ENCODE results near the gene PRPF6. TPM values are rescaled to one million over a fixed set of nuclear protein-coding genes. Genes with fewer than 3 reads are reported as not detected.
A peak's percentile ranks its signal among the peaks of the same experiment; 100 is the strongest.

The PRPF6 gene
- total and polyA plus RNA-seq, 2 of the 13 experiments (the other 11 are each of a cell fraction or from before 2014, with no cell fraction given): 63.7 to 101 TPM

DNA sequence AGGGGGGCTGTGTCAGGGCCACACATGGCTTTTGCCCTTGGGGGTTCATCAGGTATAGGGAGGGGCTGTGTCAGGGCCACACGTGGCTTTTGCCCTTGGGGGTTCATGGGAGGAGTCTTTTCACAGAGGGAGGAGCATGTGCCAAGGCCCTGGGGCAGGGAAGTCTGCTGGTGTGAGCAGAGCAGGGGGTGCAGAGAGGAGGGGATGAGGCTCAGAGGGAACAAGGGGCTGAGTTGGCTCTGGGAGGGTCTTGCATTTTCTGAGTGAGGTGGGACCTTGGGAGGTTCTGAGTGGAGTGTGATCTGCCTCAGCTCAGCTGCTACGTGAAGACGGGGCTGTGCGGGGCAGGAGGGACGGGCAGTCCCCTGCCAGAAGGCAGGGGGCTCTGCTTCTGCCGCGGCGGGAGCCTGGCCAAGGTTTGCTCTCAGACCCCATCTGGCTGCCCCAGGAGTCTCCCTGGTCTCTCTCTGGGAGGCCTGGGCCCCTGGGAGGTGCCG is 74.5 kb downstream of the PRPF6 start (continued):
- TF ChIP-seq ZNF7 (CRISPR knock-in tag; IDR thresholded peaks at IDR 0.05) (no peak), ZNF232 (CRISPR knock-in tag; IDR thresholded peaks at IDR 0.05; ENCODE audit: borderline replicate concordance) (no peak), TMF1 (CRISPR knock-in tag; IDR thresholded peaks at IDR 0.05; ENCODE audit: low read depth) (0 out of 2 replicates have a peak, but pooled peaks have one; percentile 62), RELA (CRISPR knock-in tag; IDR thresholded peaks at IDR 0.05) (no peak), RCOR2 (CRISPR knock-in tag; IDR thresholded peaks at IDR 0.05) (peak; percentile 88), U2AF1 (optimal IDR thresholded peaks at IDR 0.05; ENCODE audit: low read depth, low read length) (peak; percentile 28), ZNF674 (CRISPR knock-in tag; IDR thresholded peaks at IDR 0.05; ENCODE audit: low read depth) (no peak; the same call in 1 of the 2 replicates), ZNF143 (CRISPR knock-in tag; IDR thresholded peaks at IDR 0.05) (0 out of 2 replicates have a peak, but pooled peaks have one; percentile 34), ZMYM3 (CRISPR knock-in tag; IDR thresholded peaks at IDR 0.05) (peak; percentile 100), ZNF224 (CRISPR knock-in tag; IDR thresholded peaks at IDR 0.05) (peak; percentile 58; the same call in 1 of the 2 replicates), SCMH1 (CRISPR knock-in tag; IDR thresholded peaks at IDR 0.05; ENCODE audit: borderline replicate concordance) (no peak)
- TF ChIP-seq, protein P1, sequence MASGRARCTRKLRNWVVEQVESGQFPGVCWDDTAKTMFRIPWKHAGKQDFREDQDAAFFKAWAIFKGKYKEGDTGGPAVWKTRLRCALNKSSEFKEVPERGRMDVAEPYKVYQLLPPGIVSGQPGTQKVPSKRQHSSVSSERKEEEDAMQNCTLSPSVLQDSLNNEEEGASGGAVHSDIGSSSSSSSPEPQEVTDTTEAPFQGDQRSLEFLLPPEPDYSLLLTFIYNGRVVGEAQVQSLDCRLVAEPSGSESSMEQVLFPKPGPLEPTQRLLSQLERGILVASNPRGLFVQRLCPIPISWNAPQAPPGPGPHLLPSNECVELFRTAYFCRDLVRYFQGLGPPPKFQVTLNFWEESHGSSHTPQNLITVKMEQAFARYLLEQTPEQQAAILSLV (CRISPR knock-in tag; IDR thresholded peaks at IDR 0.05; ENCODE audit: borderline replicate concordance): 0 out of 2 replicates have a peak, but pooled peaks have one; percentile 9
- TF ChIP-seq, protein P2, sequence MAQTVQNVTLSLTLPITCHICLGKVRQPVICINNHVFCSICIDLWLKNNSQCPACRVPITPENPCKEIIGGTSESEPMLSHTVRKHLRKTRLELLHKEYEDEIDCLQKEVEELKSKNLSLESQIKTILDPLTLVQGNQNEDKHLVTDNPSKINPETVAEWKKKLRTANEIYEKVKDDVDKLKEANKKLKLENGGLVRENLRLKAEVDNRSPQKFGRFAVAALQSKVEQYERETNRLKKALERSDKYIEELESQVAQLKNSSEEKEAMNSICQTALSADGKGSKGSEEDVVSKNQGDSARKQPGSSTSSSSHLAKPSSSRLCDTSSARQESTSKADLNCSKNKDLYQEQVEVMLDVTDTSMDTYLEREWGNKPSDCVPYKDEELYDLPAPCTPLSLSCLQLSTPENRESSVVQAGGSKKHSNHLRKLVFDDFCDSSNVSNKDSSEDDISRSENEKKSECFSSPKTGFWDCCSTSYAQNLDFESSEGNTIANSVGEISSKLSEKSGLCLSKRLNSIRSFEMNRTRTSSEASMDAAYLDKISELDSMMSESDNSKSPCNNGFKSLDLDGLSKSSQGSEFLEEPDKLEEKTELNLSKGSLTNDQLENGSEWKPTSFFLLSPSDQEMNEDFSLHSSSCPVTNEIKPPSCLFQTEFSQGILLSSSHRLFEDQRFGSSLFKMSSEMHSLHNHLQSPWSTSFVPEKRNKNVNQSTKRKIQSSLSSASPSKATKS (CRISPR knock-in tag; IDR thresholded peaks at IDR 0.05): no peak
- TF ChIP-seq, protein P3, sequence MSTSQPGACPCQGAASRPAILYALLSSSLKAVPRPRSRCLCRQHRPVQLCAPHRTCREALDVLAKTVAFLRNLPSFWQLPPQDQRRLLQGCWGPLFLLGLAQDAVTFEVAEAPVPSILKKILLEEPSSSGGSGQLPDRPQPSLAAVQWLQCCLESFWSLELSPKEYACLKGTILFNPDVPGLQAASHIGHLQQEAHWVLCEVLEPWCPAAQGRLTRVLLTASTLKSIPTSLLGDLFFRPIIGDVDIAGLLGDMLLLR (CRISPR knock-in tag; IDR thresholded peaks at IDR 0.05): peak; percentile 44; the same call in 1 of the 2 replicates
- TF ChIP-seq, protein P4, sequence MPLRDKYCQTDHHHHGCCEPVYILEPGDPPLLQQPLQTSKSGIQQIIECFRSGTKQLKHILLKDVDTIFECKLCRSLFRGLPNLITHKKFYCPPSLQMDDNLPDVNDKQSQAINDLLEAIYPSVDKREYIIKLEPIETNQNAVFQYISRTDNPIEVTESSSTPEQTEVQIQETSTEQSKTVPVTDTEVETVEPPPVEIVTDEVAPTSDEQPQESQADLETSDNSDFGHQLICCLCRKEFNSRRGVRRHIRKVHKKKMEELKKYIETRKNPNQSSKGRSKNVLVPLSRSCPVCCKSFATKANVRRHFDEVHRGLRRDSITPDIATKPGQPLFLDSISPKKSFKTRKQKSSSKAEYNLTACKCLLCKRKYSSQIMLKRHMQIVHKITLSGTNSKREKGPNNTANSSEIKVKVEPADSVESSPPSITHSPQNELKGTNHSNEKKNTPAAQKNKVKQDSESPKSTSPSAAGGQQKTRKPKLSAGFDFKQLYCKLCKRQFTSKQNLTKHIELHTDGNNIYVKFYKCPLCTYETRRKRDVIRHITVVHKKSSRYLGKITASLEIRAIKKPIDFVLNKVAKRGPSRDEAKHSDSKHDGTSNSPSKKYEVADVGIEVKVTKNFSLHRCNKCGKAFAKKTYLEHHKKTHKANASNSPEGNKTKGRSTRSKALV (CRISPR knock-in tag; IDR thresholded peaks at IDR 0.05): no peak
- TF ChIP-seq, protein P5, sequence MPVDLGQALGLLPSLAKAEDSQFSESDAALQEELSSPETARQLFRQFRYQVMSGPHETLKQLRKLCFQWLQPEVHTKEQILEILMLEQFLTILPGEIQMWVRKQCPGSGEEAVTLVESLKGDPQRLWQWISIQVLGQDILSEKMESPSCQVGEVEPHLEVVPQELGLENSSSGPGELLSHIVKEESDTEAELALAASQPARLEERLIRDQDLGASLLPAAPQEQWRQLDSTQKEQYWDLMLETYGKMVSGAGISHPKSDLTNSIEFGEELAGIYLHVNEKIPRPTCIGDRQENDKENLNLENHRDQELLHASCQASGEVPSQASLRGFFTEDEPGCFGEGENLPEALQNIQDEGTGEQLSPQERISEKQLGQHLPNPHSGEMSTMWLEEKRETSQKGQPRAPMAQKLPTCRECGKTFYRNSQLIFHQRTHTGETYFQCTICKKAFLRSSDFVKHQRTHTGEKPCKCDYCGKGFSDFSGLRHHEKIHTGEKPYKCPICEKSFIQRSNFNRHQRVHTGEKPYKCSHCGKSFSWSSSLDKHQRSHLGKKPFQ (CRISPR knock-in tag; IDR thresholded peaks at IDR 0.05; ENCODE audit: insufficient replicate concordance): peak; percentile 5
- TF ChIP-seq, protein P6, sequence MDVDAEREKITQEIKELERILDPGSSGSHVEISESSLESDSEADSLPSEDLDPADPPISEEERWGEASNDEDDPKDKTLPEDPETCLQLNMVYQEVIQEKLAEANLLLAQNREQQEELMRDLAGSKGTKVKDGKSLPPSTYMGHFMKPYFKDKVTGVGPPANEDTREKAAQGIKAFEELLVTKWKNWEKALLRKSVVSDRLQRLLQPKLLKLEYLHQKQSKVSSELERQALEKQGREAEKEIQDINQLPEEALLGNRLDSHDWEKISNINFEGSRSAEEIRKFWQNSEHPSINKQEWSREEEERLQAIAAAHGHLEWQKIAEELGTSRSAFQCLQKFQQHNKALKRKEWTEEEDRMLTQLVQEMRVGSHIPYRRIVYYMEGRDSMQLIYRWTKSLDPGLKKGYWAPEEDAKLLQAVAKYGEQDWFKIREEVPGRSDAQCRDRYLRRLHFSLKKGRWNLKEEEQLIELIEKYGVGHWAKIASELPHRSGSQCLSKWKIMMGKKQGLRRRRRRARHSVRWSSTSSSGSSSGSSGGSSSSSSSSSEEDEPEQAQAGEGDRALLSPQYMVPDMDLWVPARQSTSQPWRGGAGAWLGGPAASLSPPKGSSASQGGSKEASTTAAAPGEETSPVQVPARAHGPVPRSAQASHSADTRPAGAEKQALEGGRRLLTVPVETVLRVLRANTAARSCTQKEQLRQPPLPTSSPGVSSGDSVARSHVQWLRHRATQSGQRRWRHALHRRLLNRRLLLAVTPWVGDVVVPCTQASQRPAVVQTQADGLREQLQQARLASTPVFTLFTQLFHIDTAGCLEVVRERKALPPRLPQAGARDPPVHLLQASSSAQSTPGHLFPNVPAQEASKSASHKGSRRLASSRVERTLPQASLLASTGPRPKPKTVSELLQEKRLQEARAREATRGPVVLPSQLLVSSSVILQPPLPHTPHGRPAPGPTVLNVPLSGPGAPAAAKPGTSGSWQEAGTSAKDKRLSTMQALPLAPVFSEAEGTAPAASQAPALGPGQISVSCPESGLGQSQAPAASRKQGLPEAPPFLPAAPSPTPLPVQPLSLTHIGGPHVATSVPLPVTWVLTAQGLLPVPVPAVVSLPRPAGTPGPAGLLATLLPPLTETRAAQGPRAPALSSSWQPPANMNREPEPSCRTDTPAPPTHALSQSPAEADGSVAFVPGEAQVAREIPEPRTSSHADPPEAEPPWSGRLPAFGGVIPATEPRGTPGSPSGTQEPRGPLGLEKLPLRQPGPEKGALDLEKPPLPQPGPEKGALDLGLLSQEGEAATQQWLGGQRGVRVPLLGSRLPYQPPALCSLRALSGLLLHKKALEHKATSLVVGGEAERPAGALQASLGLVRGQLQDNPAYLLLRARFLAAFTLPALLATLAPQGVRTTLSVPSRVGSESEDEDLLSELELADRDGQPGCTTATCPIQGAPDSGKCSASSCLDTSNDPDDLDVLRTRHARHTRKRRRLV (CRISPR knock-in tag; IDR thresholded peaks at IDR 0.05): peak; percentile 55; the same call in 1 of the 2 replicates

All from HepG2 (cell line).